ENCODE measurements around the gene ZNF335. TPM values are rescaled to one million over a fixed set of nuclear protein-coding genes. Genes with fewer than 3 reads are reported as not detected.

Gene ZNF335
- total and polyA plus RNA-seq, 2 of the 13 experiments (the other 11 are each of a cell fraction or from before 2014, with no cell fraction given): 9.7 to 13.7 TPM

- TF ChIP-seq ZNF609 (CRISPR knock-in tag; IDR thresholded peaks at IDR 0.05; ENCODE audit: borderline replicate concordance): no peak
- peak; percentile 10; the same call in 1 of the 2 replicates for TF ChIP-seq ZNF280B (CRISPR knock-in tag; IDR thresholded peaks at IDR 0.05; ENCODE audit: borderline replicate concordance)
- no peak for TF ChIP-seq ZBTB42 (CRISPR knock-in tag; IDR thresholded peaks at IDR 0.05)
- TF ChIP-seq JUN (CRISPR knock-in tag; IDR thresholded peaks at IDR 0.05): no peak
- TF ChIP-seq ZNF251 (CRISPR knock-in tag; IDR thresholded peaks at IDR 0.05): no peak
- TF ChIP-seq EZH2 (conservative IDR thresholded peaks at IDR 0.05; ENCODE audit: low read depth, low read length): peak; percentile 15; the same call in 1 of the 2 replicates
- TF ChIP-seq CREB1 (IDR thresholded peaks at IDR 0.05): 0 out of 2 replicates have a peak, but pooled peaks have one; percentile 39
- no peak for TF ChIP-seq CREB1 (CRISPR knock-in tag; IDR thresholded peaks at IDR 0.05)
- no peak for TF ChIP-seq HOMEZ (CRISPR knock-in tag; IDR thresholded peaks at IDR 0.05; ENCODE audit: low read depth)
- no peak for TF ChIP-seq ZNF670 (CRISPR knock-in tag; IDR thresholded peaks at IDR 0.05; ENCODE audit: borderline replicate concordance)
- 0 out of 2 replicates have a peak, but pooled peaks have one; percentile 20 for TF ChIP-seq ZNF709 (CRISPR knock-in tag; IDR thresholded peaks at IDR 0.05)
- no peak for TF ChIP-seq PITX1 (CRISPR knock-in tag; IDR thresholded peaks at IDR 0.05)
- no peak for TF ChIP-seq KDM2A (CRISPR knock-in tag; IDR thresholded peaks at IDR 0.05; ENCODE audit: borderline replicate concordance, low read depth)
- TF ChIP-seq ATM (IDR thresholded peaks at IDR 0.05; ENCODE audit: borderline replicate concordance): no peak
- TF ChIP-seq HMG20A (CRISPR knock-in tag; IDR thresholded peaks at IDR 0.05; ENCODE audit: borderline replicate concordance): no peak
- no peak for TF ChIP-seq ZFX (CRISPR knock-in tag; IDR thresholded peaks at IDR 0.05; ENCODE audit: low read depth)
Measured at GRCh38 chr20:46010491-46011391, 38.7 kb upstream of the ZNF335 start (continued).

All from HepG2 (cell line).